Measurements from ENCODE around the gene TRABD2B.

- TF ChIP-seq, protein P1, sequence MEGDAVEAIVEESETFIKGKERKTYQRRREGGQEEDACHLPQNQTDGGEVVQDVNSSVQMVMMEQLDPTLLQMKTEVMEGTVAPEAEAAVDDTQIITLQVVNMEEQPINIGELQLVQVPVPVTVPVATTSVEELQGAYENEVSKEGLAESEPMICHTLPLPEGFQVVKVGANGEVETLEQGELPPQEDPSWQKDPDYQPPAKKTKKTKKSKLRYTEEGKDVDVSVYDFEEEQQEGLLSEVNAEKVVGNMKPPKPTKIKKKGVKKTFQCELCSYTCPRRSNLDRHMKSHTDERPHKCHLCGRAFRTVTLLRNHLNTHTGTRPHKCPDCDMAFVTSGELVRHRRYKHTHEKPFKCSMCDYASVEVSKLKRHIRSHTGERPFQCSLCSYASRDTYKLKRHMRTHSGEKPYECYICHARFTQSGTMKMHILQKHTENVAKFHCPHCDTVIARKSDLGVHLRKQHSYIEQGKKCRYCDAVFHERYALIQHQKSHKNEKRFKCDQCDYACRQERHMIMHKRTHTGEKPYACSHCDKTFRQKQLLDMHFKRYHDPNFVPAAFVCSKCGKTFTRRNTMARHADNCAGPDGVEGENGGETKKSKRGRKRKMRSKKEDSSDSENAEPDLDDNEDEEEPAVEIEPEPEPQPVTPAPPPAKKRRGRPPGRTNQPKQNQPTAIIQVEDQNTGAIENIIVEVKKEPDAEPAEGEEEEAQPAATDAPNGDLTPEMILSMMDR (conservative IDR thresholded peaks at IDR 0.05 in 1 of 2, IDR thresholded peaks at IDR 0.05 in 1 of 2; ENCODE audit: low read depth in 1 of 2, low read length in 2 of 2): no peak
- TF ChIP-seq EZH2 (IDR thresholded peaks at IDR 0.05; ENCODE audit: low read length, missing control alignments): no peak
These were observed 225.4 kb downstream of the TRABD2B start for GRCh38 chr1:47771751-47772150.
